Measurements from ENCODE around the gene SIGLEC11. TPM values are rescaled to one million over a fixed set of nuclear protein-coding genes. Genes with fewer than 3 reads are reported as not detected.

Gene SIGLEC11
- total RNA-seq, 1 donor from 2014 or later, result not detected

DNA sequence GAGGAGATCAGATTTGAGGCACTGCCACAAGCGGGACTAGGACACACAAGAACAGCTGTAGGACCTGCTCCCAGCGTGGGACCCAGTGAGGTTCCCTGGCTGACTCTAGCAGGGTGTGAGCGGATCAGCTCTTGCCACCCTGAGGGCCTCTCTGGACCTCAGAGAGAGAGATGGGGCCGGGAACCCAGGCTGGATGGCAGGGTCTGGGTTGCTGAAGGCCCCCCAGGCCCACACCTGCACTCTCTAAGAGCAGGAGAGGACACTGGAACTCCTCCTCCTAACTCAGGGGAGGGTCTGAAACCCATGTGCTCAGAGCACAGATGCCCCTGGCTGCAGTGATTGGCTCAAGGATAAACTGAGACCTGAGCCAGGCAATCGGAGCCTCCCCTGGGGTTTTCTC is 50.8 kb downstream of the SIGLEC11 start:
- no peak for TF ChIP-seq CTCF (IDR thresholded peaks at IDR 0.05; ENCODE audit: insufficient read depth, low read length, severe bottlenecking)
- FAIRE-seq (no peak), DNase-seq (ENCODE audit: low read depth) (no peak)
- Histone ChIP-seq H3K4me3 (ENCODE audit: low read depth, low read length) (no peak overlapping the region), H3K27me3 (ENCODE audit: control insufficient read depth, insufficient read depth, low read length) (no peaks in the 10 kb centered on the region), H3K36me3 (ENCODE audit: control insufficient read depth, insufficient read depth, low read length) (peaks cover 19% of the 10 kb centered on the region)

DNA sequence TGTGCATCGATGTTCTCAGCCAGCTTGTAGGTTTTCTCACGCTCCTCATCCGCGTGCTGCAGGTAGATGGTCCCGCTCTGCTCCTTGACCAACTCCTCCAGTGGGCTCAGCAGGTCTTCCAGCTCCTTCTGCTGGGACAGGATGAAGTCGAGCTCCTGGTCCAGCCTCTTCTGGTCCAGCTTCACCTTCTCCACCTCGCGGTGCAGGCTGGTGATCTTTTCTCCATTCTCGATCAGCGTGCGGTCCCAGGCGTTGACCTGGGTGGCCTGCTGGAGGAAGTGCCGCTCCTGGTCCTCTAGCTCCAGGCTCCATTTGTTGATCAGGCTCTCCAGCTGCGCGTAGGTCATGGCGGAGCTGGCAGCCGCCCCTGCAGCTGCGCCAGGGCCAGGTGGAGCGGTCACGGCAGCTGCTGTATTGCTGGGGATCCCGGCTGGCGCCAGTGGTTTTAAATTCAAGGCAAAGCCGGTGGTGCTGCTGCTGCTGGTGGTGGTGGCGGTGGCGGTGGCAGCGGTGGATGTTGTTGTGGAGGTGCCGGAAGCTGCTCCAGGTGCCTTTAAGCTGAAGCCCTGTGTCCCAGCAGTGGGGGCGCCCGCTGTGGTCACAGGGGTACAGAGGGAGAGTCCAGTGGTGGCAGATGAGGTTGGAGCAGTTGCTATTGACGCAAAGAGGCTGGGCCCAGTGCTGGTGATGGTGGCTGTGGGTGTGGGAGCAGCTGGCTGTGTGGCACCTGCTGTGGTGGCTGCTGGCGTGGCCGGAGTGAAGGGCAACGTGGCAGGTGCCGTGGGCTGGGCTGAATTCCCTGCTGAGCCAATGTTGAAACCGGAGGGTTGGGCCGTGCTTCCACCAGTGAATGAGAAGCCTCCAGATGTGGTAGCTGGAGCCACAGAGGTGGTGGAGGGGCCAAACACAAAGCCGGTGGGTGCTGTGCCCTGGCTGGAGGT is 52.2 kb downstream of the SIGLEC11 start:
- Histone ChIP-seq H3K27me3 (ENCODE audit: control insufficient read depth, insufficient read depth, low read length) (no peaks in the 10 kb centered on the region), H3K36me3 (ENCODE audit: control insufficient read depth, insufficient read depth, low read length) (peaks cover 14% of the 10 kb centered on the region), H3K4me3 (ENCODE audit: low read depth, low read length) (no peak overlapping the region)
- TF ChIP-seq CTCF (IDR thresholded peaks at IDR 0.05; ENCODE audit: insufficient read depth, low read length, severe bottlenecking), result no peak
- DNase-seq (ENCODE audit: low read depth) (no peak), FAIRE-seq (no peak)

- Histone ChIP-seq H3K4me3 (ENCODE audit: low read depth, low read length) (no peak overlapping the region), H3K36me3 (ENCODE audit: control insufficient read depth, insufficient read depth, low read length) (peaks cover 13% of the 10 kb centered on the region), H3K27me3 (ENCODE audit: control insufficient read depth, insufficient read depth, low read length) (no peaks in the 10 kb centered on the region)
- no peak for FAIRE-seq
- DNase-seq (ENCODE audit: low read depth), result no peak
- no peak for TF ChIP-seq CTCF (IDR thresholded peaks at IDR 0.05; ENCODE audit: insufficient read depth, low read length, severe bottlenecking)
These were observed 53.1 kb downstream of the SIGLEC11 start for GRCh38 chr19:49907745-49908446.

- Histone ChIP-seq H3K36me3 (ENCODE audit: control insufficient read depth, insufficient read depth, low read length) (peaks cover 11% of the 10 kb centered on the region), H3K27me3 (ENCODE audit: control insufficient read depth, insufficient read depth, low read length) (no peaks in the 10 kb centered on the region), H3K4me3 (ENCODE audit: low read depth, low read length) (no peak overlapping the region)
- no peak for FAIRE-seq
- no peak for TF ChIP-seq CTCF (IDR thresholded peaks at IDR 0.05; ENCODE audit: insufficient read depth, low read length, severe bottlenecking)
- DNase-seq (ENCODE audit: low read depth), result no peak
These were observed 54.0 kb downstream of the SIGLEC11 start for GRCh38 chr19:49906879-49907564.

DNA sequence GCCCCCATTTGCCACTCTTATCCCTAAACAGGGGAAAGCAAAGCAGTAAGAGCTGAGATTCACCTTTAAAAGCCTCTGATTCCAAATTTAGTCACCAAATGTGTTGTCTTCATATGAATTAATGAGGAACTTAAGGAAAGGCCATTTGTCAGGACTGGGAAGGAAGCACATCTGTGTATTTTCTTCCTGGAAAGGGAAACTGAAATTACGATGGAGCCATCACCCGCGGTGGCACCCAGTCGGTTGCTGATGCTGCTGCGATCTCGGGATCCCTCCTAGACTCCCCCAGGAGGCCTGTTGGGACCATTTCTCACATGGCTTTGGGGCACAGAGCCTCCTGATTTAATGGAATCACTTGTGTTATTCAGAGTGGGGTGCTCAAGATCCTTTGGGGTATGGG is 56.8 kb downstream of the SIGLEC11 start:
- peaks cover 9% of the 10 kb centered on the region for H3K36me3 ChIP-seq (ENCODE audit: control insufficient read depth, insufficient read depth, low read length)
- TF ChIP-seq CTCF (IDR thresholded peaks at IDR 0.05; ENCODE audit: insufficient read depth, low read length, severe bottlenecking), result no peak
- H3K4me3 ChIP-seq (ENCODE audit: low read depth, low read length), result no peak overlapping the region
- no peaks in the 10 kb centered on the region for H3K27me3 ChIP-seq (ENCODE audit: control insufficient read depth, insufficient read depth, low read length)
- FAIRE-seq, result no peak
- DNase-seq (ENCODE audit: low read depth), result no peak

Other genes starting within 250 kb of the SIGLEC11 start
- not detected in 2 replicates for gene TSKS, start 197.9 kb downstream of the SIGLEC11 start, total RNA-seq
- 25.5 and 33.5 TPM in 2 replicates for gene AP2A1, start 194.2 kb downstream of the SIGLEC11 start, total RNA-seq
- gene FUZ, start 147.9 kb downstream of the SIGLEC11 start, total RNA-seq, result 12.1 and 13.2 TPM in 2 replicates
- gene MED25, start 142.9 kb downstream of the SIGLEC11 start, total RNA-seq, result 8.2 and 10.2 TPM in 2 replicates
- 20.5 and 23.6 TPM in 2 replicates for gene PTOV1, start 110.0 kb downstream of the SIGLEC11 start, total RNA-seq
- gene PNKP, start 93.6 kb downstream of the SIGLEC11 start, total RNA-seq, result 26.8 and 37.9 TPM in 2 replicates
- 3.7 and 7.4 TPM in 2 replicates for gene AKT1S1, start 83.8 kb downstream of the SIGLEC11 start, total RNA-seq
- 2.1 and 3.1 TPM in 2 replicates for gene TBC1D17, start 83.5 kb downstream of the SIGLEC11 start, total RNA-seq
- gene IL4I1, start 64.3 kb downstream of the SIGLEC11 start, total RNA-seq, result under 0.01 and 0.26 TPM in 2 replicates
- gene ATF5, start 32.0 kb downstream of the SIGLEC11 start, total RNA-seq, result 1.8 TPM in 2 replicates
- 11.8 and 12.1 TPM in 2 replicates for gene NUP62, start 31.7 kb downstream of the SIGLEC11 start, total RNA-seq
- 14.5 and 17.7 TPM in 2 replicates for gene VRK3, start 64.2 kb upstream of the SIGLEC11 start, total RNA-seq
- 9.9 and 13.7 TPM in 2 replicates for gene ZNF473, start 64.8 kb upstream of the SIGLEC11 start, total RNA-seq
- not detected in 2 replicates for gene IZUMO2, start 202.1 kb upstream of the SIGLEC11 start, total RNA-seq
- 6.8 and 44.4 TPM in 2 replicates for gene MYH14, start 242.4 kb upstream of the SIGLEC11 start, total RNA-seq